Calu3 (cell line): ENCODE data around the gene KAZN. TPM values are rescaled to one million over a fixed set of nuclear protein-coding genes. Genes with fewer than 3 reads are reported as not detected.

Experiments used
- BruUV-seq: library from RNA; stranded (reverse); fragments of 400-500 nt; replicated peaks from 2 replicates; lab custom pipeline; 2021; lab: Mats Ljungman, UMichigan
- CTCF ChIA-PET: fragments of 300-600 bp; sonication (Branson Sonifier 250); formaldehyde crosslinking; loops from one replicate; lab custom pipeline; 2022; ENCODE audit warnings: antibody characterized with exemption; lab: Charles Lee
- DNase-seq: peaks from one replicate; pipeline ENCODE4 v3.0.0; 2022
- H3K27ac Mint-ChIP-seq: one replicate; pipeline ENCODE4 v1.8.0; 2022; ENCODE audit warnings: mixed read lengths; ENCODE audit not compliant: unreplicated experiment
- H3K27me3 Mint-ChIP-seq: one replicate; pipeline ENCODE4 v1.8.0; 2022; ENCODE audit warnings: mixed read lengths; ENCODE audit not compliant: unreplicated experiment
- H3K36me3 Mint-ChIP-seq: one replicate; pipeline ENCODE4 v1.8.0; 2022; ENCODE audit warnings: mild to moderate bottlenecking, moderate library complexity, mixed read lengths; ENCODE audit not compliant: insufficient read depth, unreplicated experiment
- H3K4me1 Mint-ChIP-seq: one replicate; pipeline ENCODE4 v1.8.0; 2022; ENCODE audit warnings: mild to moderate bottlenecking, low read depth, mixed read lengths; ENCODE audit not compliant: unreplicated experiment
- H3K4me3 Mint-ChIP-seq: one replicate; pipeline ENCODE4 v1.8.0; 2022; ENCODE audit warnings: mild to moderate bottlenecking, low read depth, moderate library complexity, mixed read lengths; ENCODE audit not compliant: unreplicated experiment
- H3K9me3 Mint-ChIP-seq: one replicate; pipeline ENCODE4 v1.8.0; 2022; ENCODE audit warnings: low read depth, mixed read lengths; ENCODE audit not compliant: unreplicated experiment
- intact Hi-C: fragments of 100-400 bp; cut with micrococcal nuclease; formaldehyde crosslinking; loops from one replicate; pipeline ENCODE4 v1.10.0; 2022; ENCODE audit not compliant: unreplicated experiment
- total RNA-seq: library from RNA; stranded (reverse); gene quantifications from 2 replicates; pipeline ENCODE4 v1.2.3, GENCODE V29; 2022
- TF ChIP-seq, protein P1 (sequence below): fragments of 200-600 bp; IDR thresholded peaks from one replicate; pipeline ENCODE4 v1.8.0; 2022; ENCODE audit warnings: antibody characterized with exemption; ENCODE audit not compliant: unreplicated experiment

The KAZN gene
- total RNA-seq, 1 experiment from 2014 or later, result 3.6 TPM

DNA sequence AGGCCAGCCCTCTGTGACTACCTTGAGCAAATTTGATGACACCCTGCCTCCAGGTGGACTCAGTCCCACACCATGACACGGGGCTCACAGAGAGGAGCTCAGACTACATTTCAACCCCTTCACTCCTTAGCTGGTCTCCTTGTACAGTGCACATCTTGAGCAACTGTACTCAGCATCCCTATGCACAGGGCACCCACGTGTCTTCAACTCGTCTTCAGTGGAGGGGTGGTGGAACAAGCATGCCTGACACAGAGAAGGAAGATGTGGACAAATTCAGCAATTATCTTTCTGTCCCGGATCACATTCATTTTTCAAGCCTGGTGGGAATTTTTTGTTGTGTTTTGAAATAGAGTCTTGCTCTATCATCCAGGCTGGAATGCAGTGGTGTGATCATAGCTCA lies 213.7 kb downstream of the KAZN start:
- CTCF ChIA-PET, result no interaction called here
- Mint-ChIP-seq H3K9me3 (no peaks in the 10 kb centered on the region), H3K27ac (no peak overlapping the region), H3K36me3 (no peaks in the 10 kb centered on the region), H3K4me1 (no peaks in the 10 kb centered on the region), H3K4me3 (no peak overlapping the region), H3K27me3 (no peaks in the 10 kb centered on the region)
- intact Hi-C loops, result no loop called here
- DNase-seq, result no peak
- TF ChIP-seq, protein P1, sequence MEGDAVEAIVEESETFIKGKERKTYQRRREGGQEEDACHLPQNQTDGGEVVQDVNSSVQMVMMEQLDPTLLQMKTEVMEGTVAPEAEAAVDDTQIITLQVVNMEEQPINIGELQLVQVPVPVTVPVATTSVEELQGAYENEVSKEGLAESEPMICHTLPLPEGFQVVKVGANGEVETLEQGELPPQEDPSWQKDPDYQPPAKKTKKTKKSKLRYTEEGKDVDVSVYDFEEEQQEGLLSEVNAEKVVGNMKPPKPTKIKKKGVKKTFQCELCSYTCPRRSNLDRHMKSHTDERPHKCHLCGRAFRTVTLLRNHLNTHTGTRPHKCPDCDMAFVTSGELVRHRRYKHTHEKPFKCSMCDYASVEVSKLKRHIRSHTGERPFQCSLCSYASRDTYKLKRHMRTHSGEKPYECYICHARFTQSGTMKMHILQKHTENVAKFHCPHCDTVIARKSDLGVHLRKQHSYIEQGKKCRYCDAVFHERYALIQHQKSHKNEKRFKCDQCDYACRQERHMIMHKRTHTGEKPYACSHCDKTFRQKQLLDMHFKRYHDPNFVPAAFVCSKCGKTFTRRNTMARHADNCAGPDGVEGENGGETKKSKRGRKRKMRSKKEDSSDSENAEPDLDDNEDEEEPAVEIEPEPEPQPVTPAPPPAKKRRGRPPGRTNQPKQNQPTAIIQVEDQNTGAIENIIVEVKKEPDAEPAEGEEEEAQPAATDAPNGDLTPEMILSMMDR, result no peak
- no TSS peak for BruUV-seq

DNA sequence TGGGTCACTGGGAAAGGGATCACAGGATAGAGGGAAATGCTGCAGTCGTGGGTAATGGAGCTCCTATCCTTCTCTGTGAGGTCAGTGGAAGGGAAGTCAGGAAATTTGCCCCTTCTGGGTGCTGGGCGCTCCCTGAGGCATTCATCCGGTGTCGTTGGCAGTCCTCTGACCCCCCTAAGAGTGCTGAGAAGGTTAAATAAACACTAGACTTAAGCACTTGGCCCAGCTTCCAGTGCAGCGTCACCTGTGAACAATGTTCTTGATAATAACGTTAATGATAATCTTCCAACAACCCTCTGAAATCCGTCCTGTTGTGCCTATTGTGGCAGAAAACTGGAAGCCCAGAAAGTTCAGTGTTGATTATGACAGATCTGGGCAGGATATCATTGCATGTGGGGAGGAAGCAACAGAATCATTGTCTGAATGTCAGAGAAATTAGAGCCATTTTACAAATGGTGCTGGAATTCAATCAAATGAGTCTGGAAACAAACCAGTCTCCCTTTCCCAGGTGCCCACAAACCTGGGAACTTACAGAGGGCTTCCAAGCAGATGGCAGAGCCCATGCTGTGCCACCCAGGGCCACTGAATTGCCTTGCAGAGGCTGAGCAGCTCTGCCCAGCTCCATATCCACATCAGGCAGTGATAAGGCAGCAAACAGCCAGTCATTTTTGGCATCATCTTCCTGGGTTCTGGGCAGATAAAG lies 216.8 kb downstream of the KAZN start:
- no peak for DNase-seq
- Mint-ChIP-seq H3K36me3 (no peaks in the 10 kb centered on the region), H3K9me3 (no peaks in the 10 kb centered on the region), H3K4me1 (no peaks in the 10 kb centered on the region), H3K27ac (no peak overlapping the region), H3K4me3 (no peak overlapping the region), H3K27me3 (peaks cover 4% of the 10 kb centered on the region)
- TF ChIP-seq, protein P1, result no peak
- CTCF ChIA-PET, result no interaction called here
- intact Hi-C loops, result no loop called here
- no TSS peak for BruUV-seq

- H3K4me3 Mint-ChIP-seq, result no peak overlapping the region
- BruUV-seq, result no TSS peak
These were observed 219.0 kb downstream of the KAZN start for GRCh38 chr1:14817223-14818170.

DNA sequence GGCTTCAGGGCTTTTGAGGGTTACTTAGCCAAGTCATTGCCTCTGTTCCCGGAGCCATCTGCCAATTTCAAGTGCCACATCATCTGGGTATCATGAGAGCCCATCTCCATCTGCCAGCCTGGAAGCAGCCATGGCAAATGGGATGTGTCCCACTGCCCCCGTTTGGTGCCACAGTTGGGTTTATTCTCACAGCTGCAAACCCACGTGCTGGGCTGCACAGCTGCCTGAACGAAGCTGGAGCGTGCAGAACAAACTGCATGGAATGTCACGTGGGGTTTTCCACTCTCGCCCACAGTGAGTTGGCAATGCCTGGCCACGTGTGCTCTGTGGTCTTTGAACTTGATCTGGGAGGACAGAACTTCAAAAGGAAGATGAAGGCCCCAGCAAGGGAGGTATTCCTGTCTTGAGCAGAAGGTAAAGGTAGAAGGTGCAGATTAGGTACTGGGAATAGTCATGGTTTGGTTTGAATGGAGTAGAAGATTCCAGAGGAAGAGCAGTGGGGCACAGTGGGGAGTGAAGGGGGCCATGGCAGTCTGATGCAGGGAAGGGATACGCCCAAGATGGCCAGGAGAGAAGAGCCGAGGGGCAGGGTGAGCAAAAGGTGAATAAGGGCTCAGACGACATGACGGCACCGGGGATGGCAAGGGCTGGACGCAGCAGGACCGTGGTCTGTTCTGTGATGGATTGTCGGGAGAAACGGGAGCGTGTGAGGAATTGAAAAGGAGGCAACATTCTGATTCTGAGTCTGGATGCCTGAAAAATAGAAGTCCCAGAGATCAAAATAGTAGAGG lies 222.0 kb downstream of the KAZN start:
- CTCF ChIA-PET, result no interaction called here
- Mint-ChIP-seq H3K27me3 (peaks cover 36% of the 10 kb centered on the region), H3K4me3 (no peak overlapping the region), H3K36me3 (no peaks in the 10 kb centered on the region), H3K9me3 (no peaks in the 10 kb centered on the region), H3K4me1 (no peaks in the 10 kb centered on the region), H3K27ac (no peak overlapping the region)
- TF ChIP-seq, protein P1, result no peak
- intact Hi-C loops, result no loop called here
- no TSS peak for BruUV-seq
- no peak for DNase-seq

More at GRCh38 chr1:14817223-14818170, 219.0 kb downstream of the KAZN start:
- Mint-ChIP-seq H3K27ac (no peak overlapping the region), H3K27me3 (peaks cover 20% of the 10 kb centered on the region), H3K4me1 (no peaks in the 10 kb centered on the region), H3K36me3 (no peaks in the 10 kb centered on the region), H3K9me3 (no peaks in the 10 kb centered on the region)
- no peak for DNase-seq
- TF ChIP-seq, protein P1, result no peak
- intact Hi-C loops, result no loop called here
- CTCF ChIA-PET, result interaction anchor here (1.0 kb wide), 1 partner anchor 11 kb away, joined by 3 read pairs; no protein-coding TSS in a partner anchor
